CD4-positive, alpha-beta T cell treated with Interleukin-10 for 1 hour (primary cell): ENCODE results near the gene OTULIN.
A peak's percentile ranks its signal among the peaks of the same experiment; 100 is the strongest.

ENCODE experiments used
- DNase-seq: peaks from one replicate; pipeline ENCODE4 v3.0.0-alpha.2; 2020

The OTULIN gene

GRCh38 chr5:14669415-14669814 lies 4.9 kb downstream of the OTULIN start:
- no peak for DNase-seq

- peak; percentile 15 for DNase-seq
These were observed 5.5 kb downstream of the OTULIN start for GRCh38 chr5:14669975-14670374.

- DNase-seq, result peak; percentile 65
These were observed 6.9 kb downstream of the OTULIN start for GRCh38 chr5:14671414-14671813.

GRCh38 chr5:14672082-14672481 lies 7.6 kb downstream of the OTULIN start:
- DNase-seq, result no peak

- no peak for DNase-seq
These were observed 8.2 kb downstream of the OTULIN start for GRCh38 chr5:14672484-14673394.

- no peak for DNase-seq
These were observed 8.9 kb downstream of the OTULIN start for GRCh38 chr5:14673443-14673842.

- DNase-seq, result no peak
These were observed 10.7 kb downstream of the OTULIN start for GRCh38 chr5:14674983-14675854.

GRCh38 chr5:14675865-14676300 lies 11.4 kb downstream of the OTULIN start:
- peak; percentile 29 for DNase-seq

GRCh38 chr5:14676320-14676719 lies 11.8 kb downstream of the OTULIN start:
- peak; percentile 26 for DNase-seq

GRCh38 chr5:14678773-14679334 lies 14.3 kb downstream of the OTULIN start:
- no peak for DNase-seq

GRCh38 chr5:14679595-14679994 lies 15.1 kb downstream of the OTULIN start:
- no peak for DNase-seq

- DNase-seq, result no peak
These were observed 16.8 kb downstream of the OTULIN start for GRCh38 chr5:14681236-14681752.

- no peak for DNase-seq
These were observed 19.5 kb downstream of the OTULIN start for GRCh38 chr5:14683906-14684455.

GRCh38 chr5:14684757-14685156 lies 20.2 kb downstream of the OTULIN start:
- no peak for DNase-seq

- peak; percentile 71 for DNase-seq
These were observed 21.2 kb downstream of the OTULIN start for GRCh38 chr5:14685757-14686156.

- no peak for DNase-seq
These were observed 22.0 kb downstream of the OTULIN start for GRCh38 chr5:14686517-14686916.

- DNase-seq, result no peak
These were observed 22.6 kb downstream of the OTULIN start for GRCh38 chr5:14687023-14687665.

- DNase-seq, result no peak
These were observed 28.6 kb downstream of the OTULIN start for GRCh38 chr5:14693070-14693469.

- DNase-seq, result no peak
These were observed 30.6 kb downstream of the OTULIN start for GRCh38 chr5:14695152-14695551.

GRCh38 chr5:14696057-14696456 lies 31.5 kb downstream of the OTULIN start:
- no peak for DNase-seq

- no peak for DNase-seq
These were observed 32.3 kb downstream of the OTULIN start for GRCh38 chr5:14696851-14697250.

GRCh38 chr5:14698495-14698894 lies 34.0 kb downstream of the OTULIN start:
- no peak for DNase-seq
